ENCODE results near the gene SWSAP1. TPM values are rescaled to one million over a fixed set of nuclear protein-coding genes. Genes with fewer than 3 reads are reported as not detected.
A peak's percentile ranks its signal among the peaks of the same experiment; 100 is the strongest.

SWSAP1 gene
- total and polyA plus RNA-seq, 5 experiments from 2014 or later = 4.3 to 5.8 (median 5.6) TPM

DNA sequence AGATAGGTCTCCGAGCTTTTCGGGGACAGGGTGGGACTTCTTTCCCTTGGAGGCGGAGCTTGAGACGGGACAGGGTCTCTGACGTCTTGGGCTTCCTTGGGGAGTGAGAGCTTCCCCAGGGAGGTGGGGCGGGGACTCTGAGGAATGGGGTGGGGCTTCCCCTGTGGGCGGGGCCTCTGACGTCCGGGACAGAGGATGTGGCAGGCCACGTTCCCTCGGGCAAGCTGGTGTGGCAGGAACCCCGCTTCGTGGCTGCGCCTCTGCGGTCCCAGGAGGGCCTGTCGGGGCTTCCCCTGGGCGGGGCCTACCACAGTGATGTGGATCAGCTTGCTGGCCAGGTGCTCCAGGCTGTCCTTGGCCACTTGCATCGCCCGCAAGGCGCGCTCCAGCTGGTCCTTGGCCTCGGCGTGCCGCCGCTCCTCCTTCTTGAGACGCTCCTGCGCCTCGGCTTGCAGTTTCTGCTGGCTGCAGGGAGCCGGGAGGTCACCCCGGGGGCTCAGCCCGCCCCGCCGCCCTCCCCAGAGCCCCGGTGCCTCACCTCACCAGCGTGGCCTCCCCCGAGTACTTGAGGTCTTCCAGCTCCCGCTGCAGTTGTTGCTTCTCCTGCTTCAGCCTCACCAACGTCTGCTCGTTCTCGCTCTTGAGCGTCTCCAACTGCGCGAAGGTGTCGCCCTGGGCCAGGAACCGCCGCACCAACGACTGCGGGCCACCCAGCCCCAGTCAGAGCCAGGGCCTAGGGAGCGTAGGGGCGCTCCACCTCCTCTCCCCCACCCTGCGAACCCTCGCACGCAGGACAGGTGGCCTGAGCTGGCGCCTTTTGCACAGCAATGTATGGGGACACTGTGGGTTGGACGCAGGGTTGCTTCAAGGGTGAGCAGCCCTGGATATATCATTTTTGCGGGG is 47.9 kb downstream of the SWSAP1 start:
- H3K36me3 Mint-ChIP-seq = no peaks in the 10 kb centered on the region
- no peaks in the 10 kb centered on the region for H3K9me3 Mint-ChIP-seq
- ATAC-seq (peak; percentile 63 to 73), DNase-seq (peak in 9 of 10 donors; percentile 34 to 82 (median 52))
- H3K4me3 Mint-ChIP-seq = peak overlapping the region; percentile 62 to 88 (median 80)
- H3K4me1 Mint-ChIP-seq = peaks cover 18 to 52% (median 46%) of the 10 kb centered on the region in 4 donors
- peak overlapping the region in 2 of 10 donors; percentile 47 to 48 for H3K27ac Mint-ChIP-seq
- POLR2A ChIA-PET = interaction anchor here (1.4 to 2.5 kb wide), 4 partner anchors 8 to 47 kb away, joined by 4 to 13 read pairs (median 6); partner anchors contain the start of genes ODAD3, PRKCSH and SWSAP1
- H3K27me3 Mint-ChIP-seq = peaks cover 16 to 66% (median 37%) of the 10 kb centered on the region in 5 donors

DNA sequence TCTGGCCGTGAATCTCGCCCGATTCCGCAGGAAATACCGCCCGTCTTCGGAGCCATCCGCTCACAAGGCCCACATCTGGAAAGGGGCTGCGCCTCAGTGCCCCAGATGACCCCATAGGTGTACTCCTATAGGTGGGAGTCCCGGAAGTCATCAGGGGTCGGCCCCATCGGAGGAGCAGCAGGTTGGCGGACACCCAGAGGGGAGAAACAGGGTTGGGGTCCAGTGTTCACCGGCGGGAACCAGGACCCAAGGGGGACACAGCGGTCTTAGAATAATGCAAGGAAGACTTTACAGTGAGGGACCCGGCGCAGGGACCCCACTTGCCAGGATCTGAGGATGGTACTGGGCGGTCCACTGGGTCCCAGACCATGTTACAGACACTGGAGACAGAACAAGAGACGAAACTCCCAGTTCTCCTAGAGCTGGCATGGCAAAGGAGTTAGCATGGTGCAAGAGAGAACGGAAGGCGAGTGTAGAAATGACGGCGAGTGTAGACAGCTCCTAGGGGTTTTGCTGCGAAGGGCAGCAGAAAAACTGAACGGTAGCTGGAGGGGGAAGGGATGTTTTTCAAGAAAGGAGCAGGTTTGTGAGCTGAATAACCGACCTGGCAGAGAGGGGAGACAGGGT is 48.8 kb downstream of the SWSAP1 start:
- H3K27me3 Mint-ChIP-seq = peaks cover 16 to 64% (median 37%) of the 10 kb centered on the region in 5 donors
- H3K27ac Mint-ChIP-seq = peak overlapping the region in 1 of 10 donors; percentile 48
- peaks cover 18 to 50% (median 46%) of the 10 kb centered on the region in 4 donors for H3K4me1 Mint-ChIP-seq
- POLR2A ChIA-PET = interaction anchor here (0.7 to 2.1 kb wide), 2 partner anchors 12 to 49 kb away, joined by 3 to 6 read pairs; partner anchors contain the start of genes ODAD3, PRKCSH and SWSAP1
- ATAC-seq (no peak), DNase-seq (no peak)
- H3K4me3 Mint-ChIP-seq = peak overlapping the region; percentile 32 to 88 (median 80)
- no peaks in the 10 kb centered on the region for H3K9me3 Mint-ChIP-seq
- no peaks in the 10 kb centered on the region for H3K36me3 Mint-ChIP-seq

DNA sequence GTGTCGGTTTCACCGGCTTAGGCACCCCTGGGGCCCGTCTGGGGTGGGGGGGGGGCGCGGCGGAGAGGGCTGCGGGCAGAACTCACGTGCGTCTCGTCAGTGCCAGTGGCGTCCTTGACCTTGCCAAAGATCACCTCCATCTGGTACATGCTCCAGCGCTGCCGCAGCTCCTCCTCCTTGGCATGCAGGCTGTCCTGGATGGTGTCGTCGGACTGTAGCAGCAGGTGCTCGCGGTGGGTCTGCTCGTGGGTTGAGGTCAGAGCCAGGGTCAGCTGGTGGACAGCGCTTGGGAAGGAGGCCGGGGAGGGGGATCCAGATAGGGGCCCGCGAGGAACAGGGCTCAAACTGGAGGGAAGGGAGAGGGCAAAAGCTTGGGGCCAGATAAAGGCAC is 49.3 kb downstream of the SWSAP1 start:
- Mint-ChIP-seq H3K27me3 (peaks cover 16 to 61% (median 35%) of the 10 kb centered on the region in 5 donors), H3K27ac (no peak overlapping the region), H3K9me3 (no peaks in the 10 kb centered on the region), H3K4me1 (peaks cover 17 to 45% (median 41%) of the 10 kb centered on the region in 4 donors), H3K36me3 (no peaks in the 10 kb centered on the region), H3K4me3 (peak overlapping the region in 3 of 10 donors; percentile 38 to 88 (median 80))
- POLR2A ChIA-PET = interaction anchor here (2.1 kb wide), 1 partner anchor 11 kb away, joined by 6 read pairs; the partner anchor contains the start of genes ODAD3 and PRKCSH
- no peak for DNase-seq
- ATAC-seq = no peak

Other genes with a start within 250 kb of the SWSAP1 start
- 1 to 10 TPM; 1.5 to 1.7 TPM for gene SPC24, start 218.9 kb upstream of the SWSAP1 start, total RNA-seq
- under 1 TPM in 2 of 3 donors, not detected in 1; 0.16 to 0.47 TPM for gene SPC24, start 218.9 kb upstream of the SWSAP1 start, polyA plus RNA-seq
- gene KANK2, start 177.1 kb upstream of the SWSAP1 start, total RNA-seq = under 1 TPM; 0.23 to 0.36 TPM
- gene KANK2, start 177.1 kb upstream of the SWSAP1 start, polyA plus RNA-seq = not detected
- not detected for gene ANGPTL8, start 135.0 kb upstream of the SWSAP1 start, total RNA-seq
- gene ANGPTL8, start 135.0 kb upstream of the SWSAP1 start, polyA plus RNA-seq = not detected
- gene DOCK6, start 112.1 kb upstream of the SWSAP1 start, total RNA-seq = under 1 TPM; 0.16 to 0.34 TPM
- not detected for gene DOCK6, start 112.1 kb upstream of the SWSAP1 start, polyA plus RNA-seq
- gene TSPAN16, start 78.5 kb upstream of the SWSAP1 start, total RNA-seq = not detected
- not detected for gene TSPAN16, start 78.5 kb upstream of the SWSAP1 start, polyA plus RNA-seq
- gene RAB3D, start 35.0 kb upstream of the SWSAP1 start, total RNA-seq = 1 to 10 TPM; 4.5 to 4.9 TPM
- gene RAB3D, start 35.0 kb upstream of the SWSAP1 start, polyA plus RNA-seq = 1 to 10 TPM in 1 of 3 donors, under 1 TPM in 2; 0.80 to 1.4 (median 0.89) TPM
- gene TMEM205, start 28.4 kb upstream of the SWSAP1 start, total RNA-seq = 10 to 100 TPM; 22.9 to 25.8 TPM
- 10 to 100 TPM; 56.6 to 76.1 (median 66.8) TPM for gene TMEM205, start 28.4 kb upstream of the SWSAP1 start, polyA plus RNA-seq
- gene CCDC159, start 28.1 kb upstream of the SWSAP1 start, total RNA-seq = 10 to 100 TPM; 59.9 to 61.6 TPM
- gene CCDC159, start 28.1 kb upstream of the SWSAP1 start, polyA plus RNA-seq = 10 to 100 TPM; 13.7 to 16.8 (median 15.0) TPM
- 1 to 10 TPM; 8.4 to 8.7 TPM for gene PLPPR2, start 19.2 kb upstream of the SWSAP1 start, total RNA-seq
- under 1 TPM; 0.22 to 0.33 (median 0.30) TPM for gene PLPPR2, start 19.2 kb upstream of the SWSAP1 start, polyA plus RNA-seq
- 1 to 10 TPM; 5.1 to 6.2 TPM for gene EPOR, start 9.6 kb downstream of the SWSAP1 start, total RNA-seq
- 1 to 10 TPM; 5.1 to 6.9 (median 5.9) TPM for gene EPOR, start 9.6 kb downstream of the SWSAP1 start, polyA plus RNA-seq
- not detected for gene RGL3, start 44.6 kb downstream of the SWSAP1 start, total RNA-seq
- gene RGL3, start 44.6 kb downstream of the SWSAP1 start, polyA plus RNA-seq = not detected
- not detected for gene ODAD3, start 60.5 kb downstream of the SWSAP1 start, total RNA-seq
- gene ODAD3, start 60.5 kb downstream of the SWSAP1 start, polyA plus RNA-seq = not detected
- gene PRKCSH, start 61.0 kb downstream of the SWSAP1 start, total RNA-seq = 100 to 1,000 TPM; 252 to 262 TPM
- 10 to 100 TPM; 23.5 to 58.7 (median 28.0) TPM for gene PRKCSH, start 61.0 kb downstream of the SWSAP1 start, polyA plus RNA-seq
- gene ELAVL3, start 106.4 kb downstream of the SWSAP1 start, total RNA-seq = not detected
- not detected for gene ELAVL3, start 106.4 kb downstream of the SWSAP1 start, polyA plus RNA-seq
- gene ZNF653, start 131.2 kb downstream of the SWSAP1 start, total RNA-seq = 10 to 100 TPM; 15.3 to 18.1 TPM
- 1 to 10 TPM; 1.4 to 2.9 (median 1.7) TPM for gene ZNF653, start 131.2 kb downstream of the SWSAP1 start, polyA plus RNA-seq
- gene ECSIT, start 154.5 kb downstream of the SWSAP1 start, total RNA-seq = 10 to 100 TPM; 47.1 to 50.8 TPM
- 10 to 100 TPM; 34.3 to 40.1 (median 35.4) TPM for gene ECSIT, start 154.5 kb downstream of the SWSAP1 start, polyA plus RNA-seq
- not detected for gene CNN1, start 164.2 kb downstream of the SWSAP1 start, total RNA-seq
- gene CNN1, start 164.2 kb downstream of the SWSAP1 start, polyA plus RNA-seq = not detected
- gene ELOF1, start 184.6 kb downstream of the SWSAP1 start, total RNA-seq = 10 to 100 TPM; 41.0 to 42.8 TPM
- 10 to 100 TPM; 71.4 to 91.0 (median 90.6) TPM for gene ELOF1, start 184.6 kb downstream of the SWSAP1 start, polyA plus RNA-seq
- 10 to 100 TPM; 13.8 to 14.8 TPM for gene ACP5, start 203.0 kb downstream of the SWSAP1 start, total RNA-seq
- gene ACP5, start 203.0 kb downstream of the SWSAP1 start, polyA plus RNA-seq = 10 to 100 TPM in 2 of 3 donors, 1 to 10 TPM in 1; 8.4 to 14.2 (median 12.0) TPM
- 10 to 100 TPM; 17.3 to 17.5 TPM for gene ZNF627, start 222.8 kb downstream of the SWSAP1 start, total RNA-seq
- gene ZNF627, start 222.8 kb downstream of the SWSAP1 start, polyA plus RNA-seq = 10 to 100 TPM in 1 of 3 donors, 1 to 10 TPM in 2; 7.7 to 11.9 (median 7.9) TPM

Data from naive thymus-derived CD8-positive, alpha-beta T cell (primary cell).